GM19467 (cell line): ENCODE measurements around the gene SSBP3.
"Not testable (repeated sequence)": the region's sequence is repeated elsewhere in the genome, so short reads cannot be mapped to it uniquely, and the experiment has no call there.

Experiments
- ATAC-seq: cut with Tn5 transposase; IDR thresholded peaks from one replicate; pipeline ENCODE4 v1.9.1; 2021; ENCODE audit warnings: mild to moderate bottlenecking, moderate library complexity; ENCODE audit not compliant: unreplicated experiment

Gene SSBP3

GRCh38 chr1:54228638-54229079, 177.5 kb downstream of the SSBP3 start:
- ATAC-seq = no peak

DNA sequence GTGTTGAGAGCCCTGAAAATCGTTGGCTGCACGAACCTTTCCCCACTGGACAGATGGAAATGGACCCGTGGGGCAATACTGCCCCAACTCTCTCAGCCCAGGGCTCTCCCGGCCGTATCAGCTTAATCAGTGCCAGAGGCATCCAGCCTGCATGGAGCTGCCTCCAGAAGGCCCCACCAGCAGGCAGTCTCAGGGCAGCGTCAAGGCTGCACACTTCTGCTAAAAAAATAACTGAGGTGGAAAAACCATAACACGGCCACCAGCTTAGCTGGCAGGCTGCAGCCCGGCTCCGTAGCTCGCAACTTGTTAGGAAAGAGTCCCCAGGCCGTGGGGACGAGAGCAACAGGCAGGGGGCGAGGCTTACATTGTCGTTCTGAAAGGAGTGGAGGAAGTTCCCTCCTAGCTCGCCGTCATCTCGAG, 178.3 kb downstream of the SSBP3 start:
- ATAC-seq = no peak

- no peak for ATAC-seq
Measured at GRCh38 chr1:54227091-54227602, 179.0 kb downstream of the SSBP3 start.

GRCh38 chr1:54225986-54226559, 180.1 kb downstream of the SSBP3 start:
- ATAC-seq = no peak

DNA sequence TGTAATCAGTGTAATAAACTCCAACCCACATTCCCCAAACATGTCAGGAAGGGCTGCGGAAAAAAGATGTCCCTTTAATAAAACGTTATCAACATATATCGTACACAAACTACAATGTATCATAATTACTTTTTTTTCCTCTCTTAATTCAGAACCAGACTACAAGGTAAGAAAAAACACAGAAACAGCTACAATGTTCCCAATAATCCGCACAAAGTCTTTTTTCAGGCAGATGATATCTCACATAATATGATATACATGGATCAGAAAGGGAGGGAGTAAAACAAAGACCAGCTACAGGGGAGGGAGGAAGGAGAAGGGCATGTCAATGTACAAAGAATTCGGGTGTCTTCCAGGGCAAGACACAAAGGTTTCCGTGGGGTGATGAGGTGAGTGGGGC, 180.8 kb downstream of the SSBP3 start:
- ATAC-seq = no peak

- no peak for ATAC-seq
Measured at GRCh38 chr1:54224233-54224632, 182.0 kb downstream of the SSBP3 start.

GRCh38 chr1:54223441-54224202, 182.6 kb downstream of the SSBP3 start:
- ATAC-seq = no peak

GRCh38 chr1:54222711-54223110, 183.5 kb downstream of the SSBP3 start:
- ATAC-seq = no peak

- no peak for ATAC-seq
Measured at GRCh38 chr1:54221867-54222484, 184.2 kb downstream of the SSBP3 start.

- ATAC-seq = no peak
Measured at GRCh38 chr1:54221113-54221834, 184.9 kb downstream of the SSBP3 start.

GRCh38 chr1:54220004-54220811, 186.0 kb downstream of the SSBP3 start:
- no peak for ATAC-seq

- ATAC-seq = no peak
Measured at GRCh38 chr1:54219688-54220003, 186.5 kb downstream of the SSBP3 start.

- ATAC-seq = no peak
Measured at GRCh38 chr1:54218883-54219687, 187.1 kb downstream of the SSBP3 start.

DNA sequence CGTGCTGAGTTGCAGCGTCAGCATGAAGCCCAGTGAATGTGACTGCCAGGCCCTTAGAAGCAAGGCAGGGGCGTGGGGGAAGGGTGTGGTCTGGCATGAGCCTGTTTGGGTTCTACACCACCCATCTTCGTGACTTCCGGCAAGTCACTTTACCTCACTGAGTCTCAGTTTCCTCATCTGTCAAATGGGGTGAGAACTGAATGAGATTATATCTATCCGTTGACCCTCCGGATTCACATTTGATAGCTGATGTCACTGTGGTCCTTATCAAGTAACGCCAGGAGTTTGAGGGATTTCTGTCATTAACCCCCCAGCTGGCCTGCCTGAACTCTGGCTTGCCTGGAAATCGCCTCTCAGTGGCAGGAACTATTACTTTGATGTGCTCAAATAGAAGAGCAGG, 190.7 kb downstream of the SSBP3 start:
- ATAC-seq = no peak

- no peak for ATAC-seq
Measured at GRCh38 chr1:54212872-54213271, 193.3 kb downstream of the SSBP3 start.

DNA sequence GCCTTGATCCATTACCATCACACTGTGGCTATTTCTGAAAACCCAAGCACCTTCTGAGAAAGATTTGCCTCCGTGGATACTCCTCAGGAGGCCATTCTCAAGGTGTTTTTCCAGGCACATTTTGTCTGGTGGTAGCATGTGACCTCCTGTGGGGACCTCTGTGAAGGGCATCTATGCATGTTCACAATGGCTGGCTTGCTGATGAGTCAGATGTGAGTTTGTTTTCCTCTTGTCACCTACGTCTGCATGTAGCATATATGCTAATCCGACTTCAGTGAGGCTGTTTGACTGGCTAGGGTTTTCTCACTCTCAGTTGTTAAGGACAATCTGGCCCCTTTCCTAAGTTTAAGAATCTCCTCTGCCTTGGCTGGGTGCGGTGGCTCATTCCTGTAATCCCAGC, 198.3 kb downstream of the SSBP3 start:
- ATAC-seq = not testable (repeated sequence)

GRCh38 chr1:54207287-54207686, 198.9 kb downstream of the SSBP3 start:
- ATAC-seq = no peak

DNA sequence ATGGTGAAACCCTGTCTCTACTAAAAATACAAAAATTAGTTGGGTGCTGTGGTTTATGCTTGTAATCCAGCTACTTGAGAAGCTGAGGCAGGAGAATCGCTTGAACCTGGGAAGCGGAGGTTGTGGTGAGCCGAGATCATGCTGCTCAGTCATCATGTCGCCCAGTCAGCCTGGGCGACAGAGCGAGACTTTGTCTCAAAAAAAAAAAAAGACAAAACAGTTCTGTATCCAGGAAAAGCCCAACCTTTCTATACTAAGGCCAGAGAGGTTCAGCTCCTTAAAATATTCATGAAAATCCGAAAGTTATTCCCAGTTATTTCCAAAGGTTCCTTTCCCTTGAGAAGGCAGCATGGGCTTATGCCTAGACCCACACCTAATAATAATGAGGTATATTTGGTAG, 202.0 kb downstream of the SSBP3 start:
- no peak for ATAC-seq

- no peak for ATAC-seq
Measured at GRCh38 chr1:54200519-54200997, 205.6 kb downstream of the SSBP3 start.
